HCT116 (cell line): Measurements from ENCODE around the gene EDEM3. TPM values are rescaled to one million over a fixed set of nuclear protein-coding genes. Genes with fewer than 3 reads are reported as not detected.

Experiments
- ATAC-seq: fragments of 200-7000 bp; cut with Tn5 transposase; 2 replicates; pipeline ENCODE4 v1.9.1; 2020; ENCODE audit warnings: mild to moderate bottlenecking, moderate library complexity
- BruUV-seq: library from RNA; stranded (reverse); fragments of 400-500 nt; replicated peaks from 2 replicates; lab custom pipeline; 2021; lab: Mats Ljungman, UMichigan
- CTCF ChIA-PET: fragments of 300-600 bp; sonication (Branson Sonifier 250); formaldehyde crosslinking; loops from one replicate; lab custom pipeline; 2021; ENCODE audit warnings: antibody characterized with exemption; lab: Charles Lee
- POLR2A ChIA-PET: fragments of 300-600, 350-600 bp; sonication (Branson Sonifier 250); formaldehyde crosslinking; loops from one replicate; lab custom pipeline; 2021; ENCODE audit warnings: antibody characterized with exemption; lab: Charles Lee
- RAD21 ChIA-PET, 2 experiments: fragments of 300-600 bp; sonication (Branson Sonifier 250); formaldehyde crosslinking; loops; one replicate each; lab custom pipeline; 2023; ENCODE audit warnings: low total read pairs in 2 of 2; ENCODE audit not compliant: uncharacterized antibody in 2 of 2, unreplicated experiment in 2 of 2, low non-redundant PET in 1 of 2; lab: Charles Lee
- DNase-seq: peaks from one replicate; pipeline ENCODE4 v3.0.0-alpha.2; 2010; ENCODE audit warnings: low read depth, low spot score
- H2AFZ ChIP-seq: fragments of 200-600 bp; shearing (Covaris generic), sonication (generic); 2 replicates; pipeline ENCODE4 v1.6.1; 2017; ENCODE audit warnings: low read depth, mixed run types, mixed read lengths, antibody characterized with exemption, low read length; ENCODE audit not compliant: poor library complexity, severe bottlenecking
- H3K27ac ChIP-seq: 2 replicates; pipeline ENCODE4 v1.5.1; 2012; ENCODE audit warnings: low read depth, low read length
- H3K27me3 ChIP-seq: fragments of 200-600 bp; sonication (generic); 2 replicates; pipeline ENCODE4 v1.6.1; 2016; ENCODE audit warnings: mixed run types, low read length, mixed read lengths; ENCODE audit not compliant: insufficient read depth
- H3K36me3 ChIP-seq, 2 experiments: fragments of 200-500 bp in 1 of 2; fragments of 200-600 bp in 1 of 2; sonication (Bioruptor generic) in 1 of 2; sonication (generic) in 1 of 2; 2 replicates each; pipeline versions ENCODE4 v1.5.1 to v1.6.1; 2014 to 2016; ENCODE audit warnings: low read length in 2 of 2, inconsistent platforms in 1 of 2, mixed read lengths in 1 of 2, mixed run types in 1 of 2; ENCODE audit not compliant: insufficient read depth in 2 of 2, control insufficient read depth in 1 of 2
- H3K4me1 ChIP-seq, 2 experiments: fragments of 200-600 bp in 1 of 2; sonication (generic) in 1 of 2; 2 replicates each; pipeline versions ENCODE4 v1.5.1 to v1.6.1; 2012 to 2017; ENCODE audit warnings: low read length in 2 of 2, inconsistent platforms in 1 of 2, mild to moderate bottlenecking in 1 of 2, mixed read lengths in 1 of 2, mixed run types in 1 of 2, moderate library complexity in 1 of 2; ENCODE audit not compliant: insufficient read depth in 2 of 2, control insufficient read depth in 1 of 2
- H3K4me2 ChIP-seq: fragments of 200-600 bp; sonication (generic); 2 replicates; pipeline ENCODE4 v1.6.1; 2017; ENCODE audit warnings: mixed run types, low read length, mixed read lengths
- H3K4me3 ChIP-seq, 2 experiments: fragments of 200-600 bp in 1 of 2; sonication (generic) in 1 of 2; replicated peaks in 1 of 2; 2 replicates each; pipeline ENCODE4 v1.5.1; 2011 to 2016; ENCODE audit warnings: low read length in 2 of 2, control low read depth in 1 of 2, low read depth in 1 of 2, mild to moderate bottlenecking in 1 of 2, mixed read lengths in 1 of 2, mixed run types in 1 of 2
- H3K79me2 ChIP-seq: fragments of 200-600 bp; sonication (generic); 2 replicates; pipeline ENCODE4 v1.6.1; 2017; ENCODE audit warnings: mild to moderate bottlenecking, mixed run types, low read length, moderate library complexity, mixed read lengths; ENCODE audit not compliant: insufficient read depth
- H3K9ac ChIP-seq: fragments of 200-600 bp; sonication (generic); 2 replicates; pipeline ENCODE4 v1.6.1; 2016; ENCODE audit warnings: low read length, mixed read lengths
- H3K9me2 ChIP-seq: fragments of 200-600 bp; sonication (generic), shearing (Covaris generic); 2 replicates; pipeline ENCODE4 v1.6.1; 2017; ENCODE audit warnings: mixed run types, mild to moderate bottlenecking, moderate library complexity; ENCODE audit not compliant: insufficient read depth
- H3K9me3 ChIP-seq, 2 experiments: fragments of 200-500 bp in 1 of 2; fragments of 200-600 bp in 1 of 2; sonication (Bioruptor generic) in 1 of 2; sonication (generic) in 1 of 2; 2 replicates each; pipeline ENCODE4 v1.6.1; 2014 to 2017; ENCODE audit warnings: low read length in 2 of 2, mixed read lengths in 2 of 2, inconsistent platforms in 1 of 2, low read depth in 1 of 2, mild to moderate bottlenecking in 1 of 2, mixed run types in 1 of 2, moderate library complexity in 1 of 2; ENCODE audit not compliant: control insufficient read depth in 1 of 2, insufficient read depth in 1 of 2
- H4K20me1 ChIP-seq: fragments of 200-600 bp; sonication (generic), shearing (Covaris generic); 2 replicates; pipeline ENCODE4 v1.6.1; 2017; ENCODE audit warnings: mixed run types, mild to moderate bottlenecking, moderate library complexity; ENCODE audit not compliant: insufficient read depth
- CEBPB ChIP-seq: IDR thresholded peaks from 2 replicates; pipeline ENCODE4 v1.6.1; 2012; ENCODE audit warnings: low read depth
- ELF1 ChIP-seq: IDR thresholded peaks from 2 replicates; pipeline ENCODE4 v1.6.1; 2012; ENCODE audit warnings: low read depth, borderline replicate concordance
- EZH2phosphoT487 ChIP-seq: fragments of 200-600 bp; IDR thresholded peaks from 2 replicates; pipeline ENCODE4 v1.6.1; 2018; ENCODE audit warnings: antibody characterized with exemption, borderline replicate concordance
- FOSL1 ChIP-seq: IDR thresholded peaks from 2 replicates; pipeline ENCODE4 v1.6.1; 2012; ENCODE audit warnings: low read depth
- JUND ChIP-seq: IDR thresholded peaks from 2 replicates; pipeline ENCODE4 v1.6.1; 2012
- POLR2A ChIP-seq: IDR thresholded peaks from 2 replicates; pipeline ENCODE4 v1.7.0; 2011; ENCODE audit warnings: borderline replicate concordance; ENCODE audit not compliant: insufficient read depth, insufficient read length; ENCODE audit errors: extremely low read depth
- SIN3A ChIP-seq: IDR thresholded peaks from 2 replicates; pipeline ENCODE4 v1.6.1; 2012; ENCODE audit warnings: low read depth
- SP1 ChIP-seq: IDR thresholded peaks from 2 replicates; pipeline ENCODE4 v1.6.1; 2012; ENCODE audit warnings: low read depth
- SRF ChIP-seq: IDR thresholded peaks from 2 replicates; pipeline ENCODE4 v1.6.1; 2012; ENCODE audit warnings: low read depth
- TCF7L2 ChIP-seq: IDR thresholded peaks from 2 replicates; pipeline ENCODE4 v1.7.0; 2011; ENCODE audit warnings: borderline replicate concordance, inconsistent platforms; ENCODE audit not compliant: insufficient read depth, insufficient read length; ENCODE audit errors: extremely low read depth
- ZBTB33 ChIP-seq: IDR thresholded peaks from 2 replicates; pipeline ENCODE4 v1.6.1; 2011; ENCODE audit warnings: mild to moderate bottlenecking, low read length, moderate library complexity; ENCODE audit not compliant: insufficient replicate concordance; ENCODE audit errors: extremely low read depth
- ZNF274 ChIP-seq: fragments of 200-500 bp; sonication (Bioruptor generic); IDR thresholded peaks from 2 replicates; pipeline ENCODE4 v1.6.1; 2014; ENCODE audit warnings: mild to moderate bottlenecking, low read depth, low read length, inconsistent platforms
- intact Hi-C: fragments of 100-400 bp; cut with micrococcal nuclease; formaldehyde crosslinking; loops from 2 replicates; pipeline ENCODE4 v1.10.0; 2022
- total RNA-seq: library from RNA; stranded (reverse); gene quantifications from one replicate; pipeline ENCODE4 v1.2.1, GENCODE V29; 2021; ENCODE audit not compliant: unreplicated experiment
- TF ChIP-seq, protein P1 (sequence below): IDR thresholded peaks from 2 replicates; pipeline ENCODE4 v1.6.1; 2012; ENCODE audit warnings: low read depth
- TF ChIP-seq, protein P2 (sequence below): IDR thresholded peaks from 2 replicates; pipeline ENCODE4 v1.6.1; 2012

EDEM3 gene
- total RNA-seq, 1 experiment from 2014 or later = 14.9 TPM

- ChIA-PET RAD21 (no interaction called here), CTCF (no interaction called here), POLR2A (no interaction called here)
- no peaks in the 10 kb centered on the region for H4K20me1 ChIP-seq
- no peaks in the 10 kb centered on the region for H3K9me2 ChIP-seq
- no peaks in the 10 kb centered on the region for H3K27me3 ChIP-seq
- no peak overlapping the region for H3K4me2 ChIP-seq
- intact Hi-C loops = no loop called here
- no peaks in the 10 kb centered on the region for H3K4me1 ChIP-seq
- no peak overlapping the region for H3K27ac ChIP-seq
- H3K79me2 ChIP-seq = no peaks in the 10 kb centered on the region
- H3K4me3 ChIP-seq = no peak overlapping the region
- DNase-seq (no peak), ATAC-seq (no peak)
- 0 out of 4 replicates have a peak, but pooled peaks cover 0 to 2% of the 10 kb centered on the region in 2 experiments for H3K36me3 ChIP-seq
- H2AFZ ChIP-seq = no peak overlapping the region
- TF ChIP-seq SIN3A (no peak), EZH2phosphoT487 (no peak), SRF (no peak), TCF7L2 (no peak), POLR2A (no peak), SP1 (no peak), ZNF274 (no peak), JUND (no peak), ELF1 (no peak), CEBPB (no peak), FOSL1 (no peak), ZBTB33 (no peak)
- TF ChIP-seq, protein P1, sequence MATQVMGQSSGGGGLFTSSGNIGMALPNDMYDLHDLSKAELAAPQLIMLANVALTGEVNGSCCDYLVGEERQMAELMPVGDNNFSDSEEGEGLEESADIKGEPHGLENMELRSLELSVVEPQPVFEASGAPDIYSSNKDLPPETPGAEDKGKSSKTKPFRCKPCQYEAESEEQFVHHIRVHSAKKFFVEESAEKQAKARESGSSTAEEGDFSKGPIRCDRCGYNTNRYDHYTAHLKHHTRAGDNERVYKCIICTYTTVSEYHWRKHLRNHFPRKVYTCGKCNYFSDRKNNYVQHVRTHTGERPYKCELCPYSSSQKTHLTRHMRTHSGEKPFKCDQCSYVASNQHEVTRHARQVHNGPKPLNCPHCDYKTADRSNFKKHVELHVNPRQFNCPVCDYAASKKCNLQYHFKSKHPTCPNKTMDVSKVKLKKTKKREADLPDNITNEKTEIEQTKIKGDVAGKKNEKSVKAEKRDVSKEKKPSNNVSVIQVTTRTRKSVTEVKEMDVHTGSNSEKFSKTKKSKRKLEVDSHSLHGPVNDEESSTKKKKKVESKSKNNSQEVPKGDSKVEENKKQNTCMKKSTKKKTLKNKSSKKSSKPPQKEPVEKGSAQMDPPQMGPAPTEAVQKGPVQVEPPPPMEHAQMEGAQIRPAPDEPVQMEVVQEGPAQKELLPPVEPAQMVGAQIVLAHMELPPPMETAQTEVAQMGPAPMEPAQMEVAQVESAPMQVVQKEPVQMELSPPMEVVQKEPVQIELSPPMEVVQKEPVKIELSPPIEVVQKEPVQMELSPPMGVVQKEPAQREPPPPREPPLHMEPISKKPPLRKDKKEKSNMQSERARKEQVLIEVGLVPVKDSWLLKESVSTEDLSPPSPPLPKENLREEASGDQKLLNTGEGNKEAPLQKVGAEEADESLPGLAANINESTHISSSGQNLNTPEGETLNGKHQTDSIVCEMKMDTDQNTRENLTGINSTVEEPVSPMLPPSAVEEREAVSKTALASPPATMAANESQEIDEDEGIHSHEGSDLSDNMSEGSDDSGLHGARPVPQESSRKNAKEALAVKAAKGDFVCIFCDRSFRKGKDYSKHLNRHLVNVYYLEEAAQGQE = no peak
- TF ChIP-seq, protein P2, sequence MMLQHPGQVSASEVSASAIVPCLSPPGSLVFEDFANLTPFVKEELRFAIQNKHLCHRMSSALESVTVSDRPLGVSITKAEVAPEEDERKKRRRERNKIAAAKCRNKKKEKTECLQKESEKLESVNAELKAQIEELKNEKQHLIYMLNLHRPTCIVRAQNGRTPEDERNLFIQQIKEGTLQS = no peak
- no peak overlapping the region for H3K9ac ChIP-seq
- BruUV-seq = no TSS peak
- H3K9me3 ChIP-seq = no peaks in the 10 kb centered on the region
These were observed 38.5 kb downstream of the EDEM3 start for GRCh38 chr1:184716158-184716557.
